ENCODE data around the gene IFNAR2.
"Not testable (repeated sequence)": the region's sequence is repeated elsewhere in the genome, so short reads cannot be mapped to it uniquely, and the experiment has no call there.

DNA sequence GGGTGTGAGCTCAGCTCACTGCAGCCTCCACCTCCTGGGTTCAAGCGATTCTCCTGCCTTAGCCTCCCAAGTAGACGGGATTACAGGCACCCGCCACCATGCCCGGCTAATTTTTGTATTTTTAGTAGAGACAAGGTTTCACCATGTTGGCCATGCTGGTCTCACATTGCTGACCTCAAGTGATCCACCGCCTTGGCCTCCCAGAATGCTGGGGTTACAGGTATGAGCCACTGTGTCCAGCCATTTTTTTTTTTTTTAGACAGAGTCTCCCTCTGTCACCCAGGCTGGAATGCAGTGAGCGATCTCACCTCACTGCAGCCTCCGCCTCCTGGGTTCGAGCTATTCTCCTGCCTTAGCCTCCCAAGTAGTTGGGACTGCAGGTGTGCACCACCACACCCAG is 13.1 kb downstream of the IFNAR2 start:
- TF ChIP-seq, protein P1, sequence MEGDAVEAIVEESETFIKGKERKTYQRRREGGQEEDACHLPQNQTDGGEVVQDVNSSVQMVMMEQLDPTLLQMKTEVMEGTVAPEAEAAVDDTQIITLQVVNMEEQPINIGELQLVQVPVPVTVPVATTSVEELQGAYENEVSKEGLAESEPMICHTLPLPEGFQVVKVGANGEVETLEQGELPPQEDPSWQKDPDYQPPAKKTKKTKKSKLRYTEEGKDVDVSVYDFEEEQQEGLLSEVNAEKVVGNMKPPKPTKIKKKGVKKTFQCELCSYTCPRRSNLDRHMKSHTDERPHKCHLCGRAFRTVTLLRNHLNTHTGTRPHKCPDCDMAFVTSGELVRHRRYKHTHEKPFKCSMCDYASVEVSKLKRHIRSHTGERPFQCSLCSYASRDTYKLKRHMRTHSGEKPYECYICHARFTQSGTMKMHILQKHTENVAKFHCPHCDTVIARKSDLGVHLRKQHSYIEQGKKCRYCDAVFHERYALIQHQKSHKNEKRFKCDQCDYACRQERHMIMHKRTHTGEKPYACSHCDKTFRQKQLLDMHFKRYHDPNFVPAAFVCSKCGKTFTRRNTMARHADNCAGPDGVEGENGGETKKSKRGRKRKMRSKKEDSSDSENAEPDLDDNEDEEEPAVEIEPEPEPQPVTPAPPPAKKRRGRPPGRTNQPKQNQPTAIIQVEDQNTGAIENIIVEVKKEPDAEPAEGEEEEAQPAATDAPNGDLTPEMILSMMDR (IDR thresholded peaks at IDR 0.05 in 8 of 11, conservative IDR thresholded peaks at IDR 0.05 in 3 of 11), result not testable (repeated sequence)
- TF ChIP-seq POLR2A, POLR2AphosphoS5 (IDR thresholded peaks at IDR 0.05): not testable (repeated sequence)

All from spleen (tissue), 7 donors.